ENCODE results near the gene NBEAL1.
A peak's percentile ranks its signal among the peaks of the same experiment; 100 is the strongest.
"Not testable (repeated sequence)": the region's sequence is repeated elsewhere in the genome, so short reads cannot be mapped to it uniquely, and the experiment has no call there.

NBEAL1 gene

DNA sequence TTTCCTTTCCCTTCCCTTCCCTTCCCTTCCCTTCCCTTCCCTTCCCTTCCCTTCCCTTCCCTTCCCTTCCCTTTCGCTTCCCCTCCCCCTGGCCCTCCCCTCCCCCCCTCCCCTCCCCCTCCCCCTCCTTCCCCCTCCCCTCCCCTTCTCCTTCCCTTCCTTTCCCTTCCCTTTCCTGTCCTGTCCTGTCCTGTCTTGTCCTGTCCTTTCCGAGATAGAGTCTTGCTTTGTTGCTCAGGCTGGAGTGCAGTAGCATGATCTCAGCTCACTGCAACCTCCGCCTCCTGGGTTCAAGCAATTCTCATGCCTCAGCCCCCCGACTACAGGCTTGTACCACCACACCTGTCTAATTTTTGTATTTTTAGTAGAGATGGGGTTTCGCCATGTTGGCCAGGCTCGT, 24.5 kb downstream of the NBEAL1 start:
- DNase-seq, result not testable (repeated sequence)

DNA sequence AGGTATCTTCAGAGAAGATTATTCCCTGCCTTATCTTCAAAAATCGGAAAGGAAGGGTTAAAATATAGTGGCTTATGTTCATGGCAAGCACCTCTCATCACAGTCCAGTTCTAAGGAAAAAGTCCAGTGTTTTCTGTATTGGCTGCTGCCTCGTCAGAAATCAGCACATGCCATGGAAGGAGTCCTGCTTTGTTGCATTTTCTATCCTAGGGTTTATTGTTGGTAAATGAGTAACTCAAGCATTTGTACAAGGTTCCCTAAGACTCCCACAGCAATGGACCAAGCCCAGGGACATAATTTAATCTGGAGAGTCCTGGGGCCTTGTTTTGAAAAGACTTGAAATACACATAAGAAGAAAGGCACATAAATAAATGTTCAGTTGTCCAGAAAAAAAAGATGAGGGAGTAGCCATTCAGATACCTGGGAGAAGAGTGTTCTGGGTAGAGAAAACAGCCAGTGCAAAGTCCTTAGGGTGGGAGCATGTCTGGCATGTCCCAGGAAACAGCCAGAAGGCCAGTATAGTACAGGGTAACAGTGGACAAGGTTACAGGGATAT, 26.4 kb downstream of the NBEAL1 start:
- DNase-seq, result no peak

DNA sequence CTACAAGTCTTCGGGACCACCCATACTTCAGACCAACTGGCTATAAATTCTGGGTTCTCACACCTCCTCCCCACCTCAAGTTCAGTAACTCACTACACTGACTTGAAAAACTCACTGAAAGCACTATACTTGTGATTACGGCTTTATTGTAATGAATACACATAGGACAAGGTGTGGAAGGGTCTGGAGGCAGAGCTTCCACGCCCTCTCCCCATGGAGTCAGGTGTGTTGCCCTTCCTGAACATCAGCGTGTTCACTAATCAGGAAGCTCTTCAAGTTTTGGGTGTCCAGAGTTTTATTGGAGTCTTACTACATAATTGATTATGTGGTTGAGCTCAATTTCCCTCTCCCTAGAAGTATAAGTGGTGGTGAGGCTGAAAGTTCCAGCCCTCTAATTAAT, 27.5 kb downstream of the NBEAL1 start:
- DNase-seq, result no peak

- DNase-seq, result no peak
Measured at GRCh38 chr2:203043226-203043625, 28.6 kb downstream of the NBEAL1 start.

GRCh38 chr2:203045867-203046266, 31.2 kb downstream of the NBEAL1 start:
- DNase-seq, result no peak

DNA sequence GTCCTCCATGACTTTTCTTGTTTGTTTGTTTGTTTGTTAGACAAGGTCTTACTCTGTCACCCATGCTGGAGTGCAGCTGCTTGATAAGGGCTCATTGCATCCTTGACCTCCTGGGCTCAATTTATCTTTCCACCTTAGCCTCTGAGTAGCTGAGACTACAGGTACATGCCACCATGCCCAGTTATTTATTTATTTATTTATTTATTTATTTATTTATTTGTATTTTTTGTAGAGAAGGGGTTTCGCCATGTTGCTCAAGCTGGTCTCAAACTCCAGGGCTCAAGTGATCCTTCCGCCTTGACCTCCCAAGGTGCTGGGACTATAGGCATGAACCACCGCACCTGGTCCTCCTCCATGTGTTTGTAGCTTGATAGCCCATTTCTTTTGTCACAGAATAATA, 37.9 kb downstream of the NBEAL1 start:
- no peak for DNase-seq

GRCh38 chr2:203059567-203060240, 45.0 kb downstream of the NBEAL1 start:
- peak; percentile 3 to 69 (median 38) for DNase-seq

- no peak for DNase-seq
Measured at GRCh38 chr2:203061346-203061745, 46.7 kb downstream of the NBEAL1 start.

DNA sequence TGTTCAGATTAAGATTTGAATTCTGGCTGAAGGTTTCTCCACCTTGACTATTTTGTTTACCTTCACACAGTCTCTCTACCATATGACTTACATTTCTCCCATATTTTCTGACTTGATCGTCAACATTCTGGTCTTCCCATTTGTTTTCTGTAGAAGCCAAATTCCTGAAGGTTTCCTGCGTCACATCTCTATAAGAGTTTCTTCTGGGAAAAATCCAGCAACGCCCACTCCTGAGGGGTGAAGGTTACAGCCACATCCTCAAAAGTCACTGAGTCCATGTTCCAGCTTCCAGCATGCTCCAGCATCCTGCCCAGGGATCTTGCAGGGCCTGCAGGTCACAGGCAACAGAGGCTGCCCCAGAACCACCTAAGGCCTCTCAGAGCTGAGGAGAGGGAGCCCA, 47.5 kb downstream of the NBEAL1 start:
- no peak for DNase-seq

- DNase-seq, result not testable (repeated sequence)
Measured at GRCh38 chr2:203066519-203067091, 51.9 kb downstream of the NBEAL1 start.

GRCh38 chr2:203070701-203071100, 56.0 kb downstream of the NBEAL1 start:
- no peak for DNase-seq

GRCh38 chr2:203071148-203071547, 56.5 kb downstream of the NBEAL1 start:
- peak in 3 of 4 experiments; percentile 3 to 29 (median 17) for DNase-seq

GRCh38 chr2:203072371-203072770, 57.7 kb downstream of the NBEAL1 start:
- DNase-seq, result no peak

DNA sequence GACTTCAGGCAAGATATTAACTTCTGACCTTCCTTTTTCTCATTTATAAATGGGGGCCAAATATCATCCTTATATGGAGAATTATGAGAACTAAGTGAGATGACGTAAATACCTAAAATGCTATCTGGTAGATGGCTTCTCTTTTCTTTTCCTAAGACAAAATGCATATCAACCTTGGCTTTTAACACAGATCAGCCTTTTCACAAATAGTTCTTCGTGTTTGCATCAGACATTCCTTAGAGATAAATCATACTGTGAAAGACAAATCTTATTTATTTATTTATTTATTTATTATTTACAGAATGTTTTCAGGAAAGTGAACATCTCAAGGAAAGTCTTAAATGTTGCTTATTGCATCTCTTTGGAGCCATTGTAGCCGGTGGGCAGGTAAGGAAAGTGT, 62.8 kb downstream of the NBEAL1 start:
- DNase-seq, result no peak

- peak; percentile 5 to 59 (median 32) for DNase-seq
Measured at GRCh38 chr2:203080447-203081045, 65.9 kb downstream of the NBEAL1 start.

- no peak for DNase-seq
Measured at GRCh38 chr2:203083328-203083727, 68.7 kb downstream of the NBEAL1 start.

GRCh38 chr2:203086381-203086780, 71.7 kb downstream of the NBEAL1 start:
- not testable (repeated sequence) for DNase-seq

DNA sequence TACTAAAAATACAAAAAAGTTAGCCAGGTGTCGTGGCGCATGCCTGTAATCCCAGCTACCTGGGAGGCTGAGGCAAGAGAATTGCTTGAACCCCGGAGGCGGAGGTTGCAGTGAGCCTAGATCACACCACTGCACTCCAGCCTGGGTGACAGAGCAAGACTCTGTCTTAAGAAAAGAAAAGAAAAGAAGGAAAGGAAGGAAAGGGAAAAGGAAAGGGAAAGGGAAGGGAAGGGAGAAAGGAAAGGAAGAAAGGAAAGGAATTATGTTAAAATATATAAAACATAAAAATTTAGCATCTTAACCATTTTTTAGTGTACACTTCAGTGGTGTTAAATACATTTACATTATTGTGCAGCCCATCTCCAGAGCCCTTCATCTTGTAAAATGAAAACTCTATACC, 76.0 kb downstream of the NBEAL1 start:
- DNase-seq, result not testable (repeated sequence)

DNA sequence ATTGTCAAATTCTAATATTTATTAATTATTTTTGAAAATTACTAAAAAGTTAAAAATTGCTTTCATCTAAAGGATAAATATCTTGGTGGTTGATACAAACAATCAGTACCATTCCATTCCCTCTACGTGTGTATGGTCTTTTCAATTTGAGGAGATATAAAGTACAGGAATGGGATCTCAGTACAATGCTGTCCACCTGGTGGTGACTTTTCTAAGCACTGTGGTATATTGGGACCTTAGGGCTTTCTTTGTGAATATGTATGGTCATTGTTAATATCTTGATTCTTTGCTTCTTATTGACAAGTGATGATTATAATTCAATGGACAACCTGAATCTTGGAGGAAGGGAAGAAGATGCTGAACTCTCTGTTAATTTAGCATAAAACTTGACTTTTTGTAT, 83.1 kb downstream of the NBEAL1 start:
- DNase-seq, result peak in 2 of 4 experiments; percentile 7 to 8

DNA sequence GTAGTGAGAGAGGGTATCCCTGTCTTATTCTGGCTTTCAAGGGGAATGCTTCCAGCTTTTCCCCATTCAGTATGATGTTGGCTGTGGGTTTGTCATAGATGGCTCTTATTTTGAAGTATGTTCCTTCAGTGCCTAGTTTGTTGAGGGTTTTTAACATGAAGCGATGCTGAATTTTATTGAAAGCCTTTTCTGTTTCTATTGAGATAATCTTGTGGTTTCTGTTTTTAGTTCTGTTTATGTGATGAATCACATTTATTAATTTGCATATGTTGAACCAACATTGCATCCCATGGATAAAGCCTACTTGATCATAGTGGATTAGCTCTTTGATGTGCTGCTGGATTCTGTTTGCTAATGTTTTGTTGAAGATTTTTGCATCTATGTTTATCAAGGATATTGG, 87.7 kb downstream of the NBEAL1 start:
- DNase-seq, result not testable (repeated sequence)

DNA sequence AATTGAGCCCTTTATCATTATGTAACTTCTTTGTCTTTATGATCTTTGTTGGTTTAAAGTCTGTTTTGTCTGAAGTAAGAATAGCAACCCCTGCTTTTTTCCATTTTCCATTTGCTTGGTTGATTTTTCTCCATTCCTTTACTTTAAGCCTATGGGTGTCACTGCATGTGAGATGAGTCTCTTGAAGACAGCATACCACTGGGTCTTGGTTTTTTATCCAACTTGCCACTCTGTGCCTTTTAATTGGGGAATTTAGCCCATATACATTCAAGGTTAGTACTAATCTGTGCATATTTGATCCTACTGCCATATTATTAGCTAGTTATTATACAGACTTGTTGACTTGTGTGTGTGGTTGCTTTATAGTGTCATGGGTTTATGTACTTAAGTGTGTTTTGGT, 89.6 kb downstream of the NBEAL1 start:
- DNase-seq, result no peak

GRCh38 chr2:203105996-203106395, 91.3 kb downstream of the NBEAL1 start:
- peak in 2 of 4 experiments; percentile 1 to 31 for DNase-seq

GRCh38 chr2:203110496-203110895, 95.8 kb downstream of the NBEAL1 start:
- not testable (repeated sequence) for DNase-seq

- no peak for DNase-seq
Measured at GRCh38 chr2:203112342-203112741, 97.7 kb downstream of the NBEAL1 start.
